H1 (cell line): ENCODE results near the gene IL21R. TPM values are rescaled to one million over a fixed set of nuclear protein-coding genes. Genes with fewer than 3 reads are reported as not detected.

Experiments
- CBX5 ChIP-seq: fragments of 300-800, 300-1000 bp; sonication (generic); IDR thresholded peaks from 2 replicates; pipeline ENCODE4 v1.7.1; 2016; ENCODE audit warnings: antibody characterized with exemption, low read length, low read depth
- CEBPB ChIP-seq: IDR thresholded peaks from 2 replicates; pipeline ENCODE4 v1.6.1; 2012; ENCODE audit warnings: low read depth, low read length
- CHD1 ChIP-seq: IDR thresholded peaks from 2 replicates; pipeline ENCODE4 v1.6.1; 2012; ENCODE audit warnings: low read depth, low read length, improper control_type of control experiment
- EP300 ChIP-seq, 2 experiments: IDR thresholded peaks; 1 replicate in 1 of 2; 2 replicates in 1 of 2; pipeline ENCODE4 v1.6.1; 2011 to 2012; ENCODE audit warnings: low read depth in 2 of 2, low read length in 2 of 2, mild to moderate bottlenecking in 2 of 2, borderline replicate concordance in 1 of 2, inconsistent platforms in 1 of 2, moderate library complexity in 1 of 2
- HDAC2 ChIP-seq, 2 experiments: fragments of 300-600 bp in 1 of 2; sonication (generic) in 1 of 2; IDR thresholded peaks; 2 replicates each; pipeline ENCODE4 v1.6.1; 2011 to 2012; ENCODE audit warnings: low read depth in 2 of 2, low read length in 2 of 2, mild to moderate bottlenecking in 2 of 2, moderate library complexity in 2 of 2, borderline replicate concordance in 1 of 2, inconsistent platforms in 1 of 2
- TAF1 ChIP-seq: IDR thresholded peaks from 2 replicates; pipeline ENCODE4 v1.6.1; 2011; ENCODE audit warnings: mild to moderate bottlenecking, low read depth, low read length
- polyA plus RNA-seq, 7 experiments: library from polyadenylated mRNA; depleted of rRNA in 3 of 7; stranded (reverse) in 5 of 7; unstranded in 2 of 7; fragments of >200 nt in 5 of 7; fragments of 200-250 nt in 2 of 7; gene quantifications; 1 replicate in 5 of 7; 2 replicates in 1 of 7; 4 replicates in 1 of 7; pipeline versions ENCODE4 v1.2.1 to v1.2.3, GENCODE V29; 2011 to 2013; ENCODE audit warnings: missing spikeins in 2 of 7, mixed read lengths in 2 of 7
- total RNA-seq: library from RNA; stranded (reverse); fragmentation: NEBNext Ultra II Directional; extraction: Animal tissue kit (Norgen Biotek cat#: 25700); gene quantifications from 2 replicates; pipeline ENCODE4 v1.2.1, GENCODE V29; 2021

The IL21R gene
- total and polyA plus RNA-seq, 2 of the 8 experiments (the other 6 are each of a cell fraction or from before 2014, with no cell fraction given), result 0.34 to 0.70 TPM

DNA sequence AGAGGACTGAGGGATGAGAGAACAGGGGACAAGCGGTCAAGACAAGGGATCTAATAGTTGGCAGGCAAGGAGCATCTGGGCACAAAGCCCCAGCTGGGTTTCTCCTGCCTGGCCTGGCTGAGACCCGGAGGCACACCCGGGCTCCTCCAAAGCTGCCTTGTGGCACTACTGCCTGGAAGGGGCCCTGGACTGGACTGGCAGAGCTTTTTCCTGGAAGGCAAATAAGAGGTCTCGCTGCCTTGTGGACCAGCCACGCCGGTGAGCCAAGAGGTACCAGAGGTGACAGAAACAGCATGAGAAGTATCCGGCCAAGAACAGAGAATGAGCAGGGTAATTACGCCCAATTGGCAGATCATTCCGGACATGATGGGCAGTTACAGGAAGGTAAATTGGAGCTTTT lies 83.2 kb downstream of the IL21R start (continued):
- TF ChIP-seq TAF1 (no peak), CEBPB (no peak), HDAC2 (IDR thresholded peaks at IDR 0.05; ENCODE audit: borderline replicate concordance in 1 of 2, low read depth in 2 of 2, low read length in 2 of 2) (no peak), EP300 (IDR thresholded peaks at IDR 0.05; ENCODE audit: borderline replicate concordance in 1 of 2, low read depth in 2 of 2, low read length in 2 of 2) (no peak), CHD1 (no peak), CBX5 (no peak)
